Memory B cell (primary cell): Measurements from ENCODE around the gene AEBP2.
"Not testable (repeated sequence)": the region's sequence is repeated elsewhere in the genome, so short reads cannot be mapped to it uniquely, and the experiment has no call there.

ENCODE experiments used
- ATAC-seq: fragments of 150-1000 bp; cut with Tn5 transposase; 2 replicates; pipeline ENCODE4 v1.10.0; 2021; ENCODE audit warnings: low read depth, mild to moderate bottlenecking, moderate library complexity
- DNase-seq, 2 donors: peaks; one replicate each; pipeline ENCODE4 v3.0.0; 2022; ENCODE audit warnings: low spot score in 2 of 2
- H3K27ac Mint-ChIP-seq: one replicate; pipeline ENCODE4 v1.8.0; 2022; ENCODE audit warnings: mild to moderate bottlenecking, moderate library complexity, mixed read lengths
- H3K27me3 Mint-ChIP-seq: one replicate; pipeline ENCODE4 v1.8.0; 2022; ENCODE audit warnings: mixed read lengths
- H3K36me3 Mint-ChIP-seq: one replicate; pipeline ENCODE4 v1.8.0; 2022; ENCODE audit warnings: mild to moderate bottlenecking, mixed read lengths
- H3K4me1 Mint-ChIP-seq: one replicate; pipeline ENCODE4 v1.8.0; 2022; ENCODE audit warnings: mixed read lengths
- H3K4me3 Mint-ChIP-seq: one replicate; pipeline ENCODE4 v1.8.0; 2022; ENCODE audit warnings: mild to moderate bottlenecking, moderate library complexity, mixed read lengths
- H3K9me3 Mint-ChIP-seq: one replicate; pipeline ENCODE4 v1.8.0; 2022; ENCODE audit warnings: mixed read lengths

Gene AEBP2

DNA sequence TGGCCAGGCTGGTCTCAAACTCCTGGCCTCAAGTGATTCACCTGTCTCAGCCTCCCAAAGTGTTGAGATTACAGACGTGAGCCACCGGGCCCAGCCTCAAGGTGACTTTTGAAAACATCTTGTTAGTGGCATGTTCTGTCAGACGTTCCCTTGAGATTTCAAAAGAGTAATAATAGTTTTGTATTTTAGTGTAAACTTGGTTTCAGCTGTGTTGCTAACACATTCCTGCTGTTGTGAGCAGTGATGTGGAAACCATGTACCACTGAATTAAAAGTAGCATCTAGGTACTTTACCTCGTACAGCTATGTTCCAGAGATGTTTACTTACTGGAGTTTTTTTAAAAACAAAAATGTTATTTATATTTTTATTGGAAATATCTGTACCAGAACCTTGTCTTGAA, 111.3 kb downstream of the AEBP2 start:
- ATAC-seq (no peak), DNase-seq (no peak)
- Mint-ChIP-seq H3K4me1 (no peaks in the 10 kb centered on the region), H3K4me3 (no peak overlapping the region), H3K27ac (no peak overlapping the region), H3K27me3 (no peaks in the 10 kb centered on the region), H3K36me3 (peaks cover 15% of the 10 kb centered on the region), H3K9me3 (no peaks in the 10 kb centered on the region)

- not testable (repeated sequence) for ATAC-seq, H3K9me3 Mint-ChIP-seq, H3K27me3 Mint-ChIP-seq, H3K27ac Mint-ChIP-seq, H3K4me1 Mint-ChIP-seq, H3K4me3 Mint-ChIP-seq, DNase-seq
- H3K36me3 Mint-ChIP-seq: peaks cover 25% of the 10 kb centered on the region
Observed at GRCh38 chr12:19552441-19553097, 113.3 kb downstream of the AEBP2 start.

- Mint-ChIP-seq H3K27me3 (no peaks in the 10 kb centered on the region), H3K4me1 (no peaks in the 10 kb centered on the region), H3K4me3 (no peak overlapping the region), H3K9me3 (no peaks in the 10 kb centered on the region), H3K27ac (no peak overlapping the region), H3K36me3 (peaks cover 28% of the 10 kb centered on the region)
- ATAC-seq (no peak), DNase-seq (no peak)
Observed at GRCh38 chr12:19553175-19553574, 113.9 kb downstream of the AEBP2 start.

- peaks cover 55% of the 10 kb centered on the region for H3K36me3 Mint-ChIP-seq
- ATAC-seq: no peak
- no peak overlapping the region for H3K4me3 Mint-ChIP-seq
- DNase-seq: no peak
- H3K27ac Mint-ChIP-seq: no peak overlapping the region
- no peaks in the 10 kb centered on the region for H3K27me3 Mint-ChIP-seq
- no peaks in the 10 kb centered on the region for H3K4me1 Mint-ChIP-seq
- peaks cover 10% of the 10 kb centered on the region for H3K9me3 Mint-ChIP-seq
Observed at GRCh38 chr12:19561411-19561961, 122.2 kb downstream of the AEBP2 start.
